HG03575 (cell line): Measurements from ENCODE around the gene PLEKHG2.
"Not testable (repeated sequence)": the region's sequence is repeated elsewhere in the genome, so short reads cannot be mapped to it uniquely, and the experiment has no call there.

Experiments
- ATAC-seq: cut with Tn5 transposase; IDR thresholded peaks from one replicate; pipeline ENCODE4 v1.9.1; 2021; ENCODE audit not compliant: unreplicated experiment, insufficient number of reproducible peaks, low FRiP score; ENCODE audit errors: extremely low read depth

The PLEKHG2 gene

DNA sequence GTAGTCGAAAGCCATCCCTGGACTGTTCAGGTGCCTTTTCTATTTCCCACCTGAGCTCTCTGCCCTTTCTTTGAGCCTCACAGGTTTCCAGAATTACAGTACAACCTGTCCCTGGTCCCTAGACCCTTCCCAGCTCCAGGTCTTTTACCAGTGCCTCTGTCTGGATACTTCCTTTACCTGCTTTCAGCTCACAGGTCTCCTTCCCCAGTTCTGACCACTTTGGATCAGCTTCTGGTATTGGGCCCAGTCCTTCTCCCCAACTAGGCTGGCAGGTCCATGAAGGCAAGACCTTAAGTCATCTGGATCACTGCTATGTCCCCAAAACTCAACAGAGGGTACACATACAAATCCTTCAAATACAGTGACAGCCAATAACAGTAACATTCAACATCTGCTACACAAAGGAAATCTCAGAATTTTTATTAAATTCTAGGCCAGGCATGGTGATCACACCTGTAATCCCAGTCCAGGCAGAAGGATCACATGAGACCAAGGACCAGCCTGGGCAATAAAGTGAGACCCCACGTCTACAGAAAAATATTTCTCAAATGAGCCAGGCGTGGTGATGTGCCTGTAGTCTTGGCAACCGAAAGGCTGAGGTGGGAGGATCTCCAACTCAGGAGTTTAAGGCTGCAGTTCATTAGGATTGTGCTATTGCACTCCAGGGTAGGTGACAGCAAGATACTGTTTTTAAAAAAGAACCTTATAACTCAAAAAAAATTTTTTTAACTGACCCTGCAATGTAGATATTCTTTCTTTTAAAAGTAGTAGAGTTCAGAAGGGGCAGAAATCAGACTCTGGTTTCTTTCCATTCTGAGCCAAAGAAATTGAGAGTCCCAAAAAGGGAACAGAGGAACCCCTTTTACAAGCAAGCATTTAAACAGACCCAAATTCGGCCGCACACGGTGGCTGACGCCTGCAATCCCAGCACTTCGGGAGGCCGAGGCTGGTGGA, 21.9 kb downstream of the PLEKHG2 start:
- no peak for ATAC-seq

DNA sequence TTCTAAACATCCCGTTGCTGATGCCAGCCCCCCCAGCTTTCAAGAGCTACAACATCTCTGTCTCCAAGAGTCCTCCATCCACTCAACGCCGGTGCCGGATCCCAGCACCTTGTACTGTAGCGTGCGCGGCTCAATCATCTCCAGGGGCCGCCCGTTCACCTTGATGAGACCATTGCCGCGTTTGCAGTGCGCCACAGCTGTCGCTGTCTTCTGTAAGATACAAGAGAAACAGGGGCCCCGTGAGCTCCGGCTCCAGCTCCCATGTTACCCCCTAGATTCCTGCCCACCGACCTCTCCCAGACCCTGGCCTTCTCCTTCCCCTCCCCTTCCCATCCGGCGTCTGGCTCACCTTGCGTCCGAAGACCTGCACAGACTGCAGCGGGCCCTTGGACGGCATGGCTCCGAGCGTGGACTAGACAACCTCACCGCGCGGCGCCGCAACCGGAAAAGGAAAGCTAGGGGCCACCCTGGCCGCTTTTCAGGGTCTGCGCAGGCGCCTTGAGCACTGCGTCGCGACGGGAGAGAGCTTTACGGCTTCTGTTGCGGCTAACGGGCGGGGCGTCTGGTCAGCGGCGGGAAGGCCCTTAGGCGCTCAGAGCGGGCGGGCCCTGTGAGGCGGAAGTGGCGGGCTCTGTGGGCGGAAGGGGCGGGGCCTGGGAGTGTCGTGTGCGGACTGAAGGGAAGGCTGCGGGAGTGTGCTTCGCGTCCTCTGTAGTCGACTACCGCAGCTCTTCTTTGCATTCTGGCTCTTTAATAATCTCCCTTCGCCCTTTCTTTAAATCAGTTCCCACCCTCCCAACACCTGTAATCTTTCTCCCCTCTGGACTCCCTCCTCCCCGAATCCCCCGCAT, 23.3 kb downstream of the PLEKHG2 start, which contains the start of gene RPS16:
Gene RPS16, minus strand, starts transcription at position 451 of the 851 bp plus-strand sequence. Its CDS starts 54 bp downstream, at position 397.
- ATAC-seq, result no peak

DNA sequence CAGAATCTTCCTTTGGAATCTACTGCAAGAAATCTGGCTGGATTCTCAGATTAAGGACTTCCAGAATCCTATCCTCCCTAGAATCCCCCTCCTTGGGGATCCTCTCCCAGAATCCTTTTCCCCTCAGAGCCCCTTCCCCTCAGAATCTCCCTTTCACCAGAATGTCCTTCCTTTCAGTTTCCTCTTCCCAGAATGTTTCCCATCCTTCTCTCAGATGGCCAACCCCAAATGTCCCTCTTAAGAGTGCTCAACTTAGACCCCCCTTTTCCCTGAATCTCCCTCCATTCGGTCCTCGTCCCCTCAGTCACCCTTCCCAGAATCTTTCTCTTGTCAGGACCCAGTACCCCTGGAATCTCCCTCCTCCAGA, 23.9 kb downstream of the PLEKHG2 start:
- ATAC-seq, result no peak

DNA sequence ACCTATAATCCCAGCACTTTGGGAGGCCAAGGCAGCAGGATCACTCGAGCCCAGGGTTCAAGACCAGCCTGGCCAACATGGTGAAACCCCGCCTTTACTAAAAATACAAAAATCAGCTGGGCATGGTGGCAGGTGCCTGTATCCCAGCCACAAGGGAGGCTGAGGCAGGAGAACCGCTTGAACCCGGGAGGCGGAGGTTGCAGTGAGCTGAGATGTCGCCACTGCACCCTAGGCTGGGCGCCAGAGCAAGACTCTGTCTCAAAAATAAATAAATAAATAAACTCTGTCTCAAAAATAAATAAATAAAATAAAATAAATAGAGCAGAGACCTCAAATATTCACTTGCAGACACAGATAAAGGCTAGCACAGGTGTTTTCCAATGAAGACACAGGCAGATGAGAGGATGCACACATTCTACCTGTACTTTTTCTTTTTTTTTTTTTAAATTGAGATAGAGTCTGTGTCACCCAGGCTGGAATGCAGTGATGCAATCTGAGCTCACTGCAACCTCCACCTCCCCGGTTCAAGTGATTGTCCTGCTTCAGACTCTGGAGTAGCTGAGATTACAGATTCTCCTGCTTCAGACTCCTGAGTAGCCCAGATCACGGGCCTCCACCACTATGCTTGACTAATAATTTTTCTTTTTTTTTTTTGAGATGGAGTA, 25.9 kb downstream of the PLEKHG2 start:
- no peak for ATAC-seq

DNA sequence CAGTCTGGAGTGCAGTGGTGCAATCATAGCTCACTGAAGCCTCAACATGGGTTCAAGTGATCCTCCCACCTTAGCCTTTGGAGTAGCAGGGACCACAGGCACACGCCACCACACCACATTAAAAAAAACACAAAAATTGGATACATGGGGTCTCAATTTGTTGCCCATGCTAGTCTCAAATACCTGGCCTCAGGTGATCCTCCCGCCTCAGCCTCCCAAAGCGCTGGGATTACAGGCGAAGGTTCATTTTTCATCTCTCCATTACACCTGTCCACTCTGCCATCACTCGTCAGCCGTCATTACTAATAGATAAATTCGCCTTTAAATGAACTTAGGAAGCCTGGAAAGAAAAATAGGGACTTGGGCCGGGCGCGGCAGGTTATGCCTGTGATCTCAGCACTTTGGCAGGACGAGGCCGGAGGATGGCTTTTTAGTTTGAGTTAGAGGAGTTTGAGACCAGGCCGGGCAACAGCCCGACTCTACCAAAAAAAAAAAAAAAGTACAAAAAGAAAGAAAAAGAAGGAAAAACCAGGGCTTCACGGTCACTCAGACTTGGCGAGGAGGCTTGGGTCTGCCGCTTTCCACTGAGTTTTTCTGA, 32.2 kb downstream of the PLEKHG2 start:
- ATAC-seq, result no peak

DNA sequence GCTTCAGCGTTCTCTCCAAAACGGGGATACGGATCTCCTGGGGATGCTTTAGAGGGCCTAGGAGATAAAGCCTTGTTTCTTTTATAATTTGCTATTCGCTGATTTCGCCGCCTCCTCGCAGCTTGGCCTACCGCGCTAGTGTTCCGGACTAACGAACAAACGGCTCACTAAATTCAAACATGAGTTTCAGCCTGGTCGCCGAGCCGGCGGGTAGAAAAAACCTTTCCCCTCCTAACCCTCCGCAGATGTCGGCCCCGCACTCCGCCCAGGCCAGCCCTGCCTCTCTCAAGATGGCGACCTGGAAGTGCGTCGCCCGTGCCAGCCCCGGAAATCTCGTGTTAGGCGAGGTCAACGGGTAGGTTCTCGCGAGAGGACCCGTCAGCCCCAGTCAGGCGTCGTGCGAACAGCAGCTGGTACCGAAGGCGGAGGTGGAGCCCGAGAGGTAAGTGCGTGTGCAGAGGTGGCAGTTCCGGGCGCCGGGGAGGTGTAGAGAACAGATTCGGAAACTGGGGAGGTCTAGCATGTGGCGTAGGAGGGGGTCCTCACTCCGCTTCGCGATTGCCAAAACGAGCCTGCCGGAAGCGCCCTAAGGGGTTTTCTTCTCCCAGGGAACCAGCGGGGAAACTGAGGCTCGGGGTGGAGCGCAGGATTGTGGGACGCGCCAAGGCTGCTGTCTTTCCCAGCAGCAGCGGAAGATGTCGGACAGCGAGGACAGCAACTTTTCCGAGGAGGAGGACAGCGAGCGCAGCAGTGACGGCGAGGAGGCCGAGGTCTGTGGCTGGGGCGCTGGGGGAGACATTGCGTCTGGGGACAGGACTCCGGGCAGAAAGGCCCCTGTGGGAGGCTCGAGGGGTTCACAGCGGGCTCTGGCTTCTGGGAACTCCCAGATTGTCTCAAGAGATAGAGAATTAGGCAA, 33.0 kb downstream of the PLEKHG2 start, which contains the start of gene SUPT5H:
Gene SUPT5H, plus strand, starts transcription at position 387 of the 916 bp plus-strand sequence. Its CDS starts 309 bp downstream, at position 696.
- peak; percentile 51 for ATAC-seq

DNA sequence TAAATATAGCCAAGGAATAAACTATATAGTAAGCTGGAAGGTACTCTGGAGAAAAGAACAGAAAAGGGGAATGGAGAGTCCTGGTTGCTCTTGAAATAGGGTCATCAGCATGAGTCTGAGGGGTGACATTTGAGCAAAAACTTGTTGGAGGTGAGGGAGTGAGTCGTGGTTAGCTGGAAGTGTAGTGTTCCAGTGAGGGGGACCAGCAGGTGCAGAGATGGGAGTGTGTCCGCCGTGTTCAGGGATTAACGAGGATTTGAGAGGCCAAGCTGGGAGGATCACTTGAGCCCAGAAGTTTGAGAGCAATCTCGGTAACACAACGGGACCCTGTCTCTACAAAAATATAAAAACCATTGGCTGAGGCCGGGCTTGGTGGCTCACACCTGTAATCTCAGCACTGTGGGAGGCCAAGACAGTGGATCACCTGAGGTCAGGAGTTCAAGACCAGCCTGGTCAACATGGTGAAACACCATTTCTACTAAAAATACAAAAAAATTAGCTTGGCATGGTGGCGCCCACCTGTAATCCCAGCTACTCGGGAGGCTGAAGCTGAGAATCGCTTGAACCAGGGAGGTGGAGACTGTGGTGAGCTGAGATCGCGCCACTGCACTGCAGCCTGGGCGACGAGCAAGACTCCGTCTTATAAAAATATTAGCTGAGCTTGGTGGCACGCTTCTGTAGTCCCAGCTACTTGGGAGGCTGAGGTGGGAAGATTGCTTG, 34.1 kb downstream of the PLEKHG2 start:
- no peak for ATAC-seq

DNA sequence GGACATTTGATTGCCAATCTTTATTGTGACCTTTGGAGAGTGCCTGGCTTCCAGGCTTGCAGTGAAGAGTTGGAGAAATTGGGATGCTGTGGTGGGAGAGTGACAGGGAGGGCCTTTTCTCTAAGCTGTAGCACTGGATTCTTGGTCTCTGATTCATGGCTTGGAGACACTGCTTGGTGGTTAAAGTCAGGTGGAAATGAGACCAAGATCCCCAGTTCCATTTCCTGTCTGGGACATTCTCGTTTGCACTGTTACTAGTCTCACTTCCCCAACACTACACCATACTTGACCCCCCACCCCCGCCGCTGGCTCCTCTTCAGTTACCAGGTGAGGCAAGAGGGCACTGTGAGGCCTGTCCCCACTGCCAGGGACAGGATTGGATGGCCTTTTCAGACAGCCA, 35.8 kb downstream of the PLEKHG2 start:
- ATAC-seq, result no peak

DNA sequence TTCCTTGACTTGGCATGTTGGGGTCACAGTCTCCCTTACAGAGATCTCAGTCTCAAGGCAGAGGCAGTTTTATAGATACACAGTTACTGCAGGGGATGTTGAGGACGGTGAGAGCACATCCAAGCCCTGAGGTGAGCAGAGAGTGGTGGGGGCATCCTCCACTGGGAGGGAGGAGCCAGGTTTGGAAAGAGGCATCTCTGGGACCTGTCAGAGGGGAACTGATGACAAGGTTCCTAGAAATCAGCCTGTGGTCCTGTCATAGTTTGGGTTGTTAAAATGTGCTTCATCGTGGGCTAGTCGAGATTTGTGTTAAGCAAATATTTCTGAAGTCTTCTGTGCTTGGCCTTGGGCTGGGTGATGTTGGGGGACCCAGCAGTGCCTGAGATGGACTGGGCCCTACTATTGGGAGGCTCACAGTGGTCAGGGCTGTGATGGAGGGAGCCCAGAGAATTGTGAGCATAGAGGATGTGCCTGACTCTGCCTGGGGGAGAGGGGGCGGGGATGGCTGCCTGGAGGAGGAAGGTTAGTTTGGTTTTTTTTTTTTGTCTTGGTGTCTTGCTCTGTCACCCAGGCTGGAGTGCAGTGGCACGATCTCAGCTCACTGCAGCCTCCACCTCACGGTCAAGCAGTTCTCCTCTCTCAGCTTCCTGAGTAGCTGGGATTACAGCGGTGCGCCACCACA, 36.8 kb downstream of the PLEKHG2 start:
- ATAC-seq, result no peak

DNA sequence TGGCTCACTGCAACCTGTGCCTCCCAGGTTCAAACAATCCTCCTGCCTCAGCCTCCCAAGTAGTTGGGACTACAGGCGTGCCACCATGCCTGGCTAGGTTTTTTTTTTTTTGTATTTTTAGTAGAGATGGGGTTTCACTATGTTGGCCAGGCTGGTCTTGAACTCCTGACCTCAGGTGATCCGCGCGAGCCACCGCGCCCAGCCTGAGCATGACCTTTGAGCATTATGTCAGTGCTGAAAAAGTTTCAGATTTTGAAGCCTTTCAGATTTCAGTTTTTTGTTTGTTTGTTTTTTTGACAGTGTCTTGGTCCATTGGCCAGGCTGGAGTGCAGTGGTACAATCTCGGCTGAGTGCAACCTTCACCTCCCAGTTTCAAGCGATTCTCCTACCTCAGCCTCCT, 38.8 kb downstream of the PLEKHG2 start:
- not testable (repeated sequence) for ATAC-seq

DNA sequence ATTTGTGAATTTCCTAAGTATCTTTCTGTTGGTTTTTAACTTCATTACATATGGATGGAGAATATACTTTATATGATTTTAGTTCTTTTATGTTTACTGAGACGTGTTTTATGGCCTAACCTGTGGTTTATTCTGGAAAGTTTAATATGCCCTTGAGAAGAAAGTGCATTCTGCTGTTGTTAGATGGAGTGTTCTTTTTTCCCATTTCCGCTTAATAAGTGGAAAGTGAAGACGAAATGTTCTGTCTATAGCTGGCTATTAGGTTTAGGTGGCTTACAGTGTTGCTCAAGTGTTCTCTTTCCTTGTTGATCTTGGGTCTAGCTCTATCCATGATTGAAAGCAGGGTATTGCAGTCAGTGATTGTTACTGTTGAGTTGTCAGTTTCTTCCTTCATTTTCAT, 50.9 kb downstream of the PLEKHG2 start:
- no peak for ATAC-seq

DNA sequence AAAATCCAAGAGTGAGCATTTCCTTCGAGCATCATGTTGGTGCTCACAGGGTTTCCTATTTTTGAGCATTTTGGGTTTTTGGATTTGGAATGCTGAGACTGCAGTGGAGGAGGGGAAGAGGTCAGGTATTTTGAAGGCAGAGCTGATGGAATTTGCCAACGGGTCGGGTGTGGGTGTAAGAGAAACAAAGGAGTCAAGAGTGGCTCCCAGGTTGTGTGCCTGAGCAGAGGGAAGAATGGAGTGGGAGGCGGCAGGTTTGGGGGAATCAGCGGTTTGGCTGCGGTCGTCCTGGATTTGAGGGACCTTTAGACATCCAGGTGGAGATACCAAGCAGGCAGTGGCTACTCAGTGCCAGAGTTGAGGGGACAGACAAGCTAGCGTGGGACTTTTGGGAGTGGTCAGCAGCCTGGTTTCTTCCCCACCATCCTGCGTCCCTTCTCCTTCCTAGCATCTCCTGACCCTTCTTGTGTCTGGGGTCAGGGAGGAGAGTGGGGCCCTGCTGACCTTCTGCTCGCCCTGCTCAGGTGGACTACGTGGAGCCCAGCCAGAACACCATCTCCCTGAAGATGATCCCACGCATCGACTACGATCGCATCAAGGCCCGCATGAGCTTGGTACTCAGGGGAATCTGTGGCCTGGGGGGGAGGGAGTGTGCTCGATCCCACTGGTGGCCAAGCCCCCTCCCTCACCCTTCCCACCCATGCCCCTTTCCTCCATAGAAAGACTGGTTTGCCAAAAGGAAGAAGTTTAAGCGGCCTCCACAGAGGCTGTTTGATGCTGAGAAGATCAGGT, 53.7 kb downstream of the PLEKHG2 start:
- ATAC-seq, result no peak

DNA sequence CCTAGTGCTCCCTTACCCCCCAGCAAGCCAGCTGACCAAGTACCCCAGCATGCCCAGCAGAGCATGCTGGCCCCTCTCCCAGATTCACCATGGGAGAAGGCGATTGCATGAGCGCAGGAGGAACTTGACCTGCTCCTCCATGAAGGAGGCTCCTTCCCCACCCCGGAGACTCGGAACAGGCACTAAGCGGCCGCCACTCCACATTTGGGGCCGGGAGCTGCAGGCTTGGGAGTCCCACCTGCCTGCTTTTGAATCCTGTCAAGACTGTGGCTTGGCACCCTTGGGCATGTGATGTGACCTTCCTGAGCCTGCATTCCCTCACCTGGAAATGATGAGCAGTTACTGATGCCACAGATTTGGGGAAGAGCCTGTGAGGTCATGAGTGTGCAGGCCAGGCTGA, 55.5 kb downstream of the PLEKHG2 start:
- no peak for ATAC-seq

DNA sequence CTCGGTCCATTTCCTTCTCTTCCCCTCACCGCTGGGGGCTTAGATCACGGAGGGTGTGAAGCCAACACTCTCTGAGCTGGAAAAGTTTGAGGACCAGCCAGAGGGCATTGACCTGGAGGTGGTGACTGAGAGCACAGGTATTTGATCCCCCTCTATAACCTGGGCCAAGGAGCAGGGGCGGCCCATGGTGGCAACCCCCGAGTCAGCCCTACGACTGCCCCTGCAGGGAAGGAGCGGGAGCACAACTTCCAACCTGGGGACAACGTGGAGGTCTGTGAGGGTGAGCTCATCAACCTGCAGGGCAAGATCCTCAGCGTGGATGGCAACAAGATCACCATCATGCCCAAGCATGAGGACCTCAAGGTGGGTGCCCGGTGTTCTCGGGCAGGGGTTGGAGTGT, 56.6 kb downstream of the PLEKHG2 start:
- ATAC-seq, result no peak

DNA sequence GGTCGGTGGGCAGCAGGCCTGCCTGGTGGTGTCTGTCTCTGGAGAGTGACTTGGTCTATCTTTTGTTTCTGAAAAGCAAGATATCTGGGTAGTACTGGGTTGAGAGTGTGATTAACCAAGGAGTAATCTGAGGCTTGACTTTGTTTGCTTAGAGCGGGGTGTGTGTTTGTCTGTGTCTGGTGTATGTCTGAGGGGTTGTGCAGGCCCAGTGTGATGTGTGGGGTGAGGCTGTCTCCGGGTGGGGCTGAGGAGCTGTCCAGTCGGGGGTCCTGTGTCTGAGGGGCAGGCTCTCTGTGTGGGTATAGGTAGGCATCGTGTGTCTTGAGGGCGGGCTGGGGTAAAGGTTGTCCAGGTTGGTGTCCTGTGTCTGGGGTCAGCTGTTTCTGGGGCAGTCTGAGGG, 57.1 kb downstream of the PLEKHG2 start:
- no peak for ATAC-seq

DNA sequence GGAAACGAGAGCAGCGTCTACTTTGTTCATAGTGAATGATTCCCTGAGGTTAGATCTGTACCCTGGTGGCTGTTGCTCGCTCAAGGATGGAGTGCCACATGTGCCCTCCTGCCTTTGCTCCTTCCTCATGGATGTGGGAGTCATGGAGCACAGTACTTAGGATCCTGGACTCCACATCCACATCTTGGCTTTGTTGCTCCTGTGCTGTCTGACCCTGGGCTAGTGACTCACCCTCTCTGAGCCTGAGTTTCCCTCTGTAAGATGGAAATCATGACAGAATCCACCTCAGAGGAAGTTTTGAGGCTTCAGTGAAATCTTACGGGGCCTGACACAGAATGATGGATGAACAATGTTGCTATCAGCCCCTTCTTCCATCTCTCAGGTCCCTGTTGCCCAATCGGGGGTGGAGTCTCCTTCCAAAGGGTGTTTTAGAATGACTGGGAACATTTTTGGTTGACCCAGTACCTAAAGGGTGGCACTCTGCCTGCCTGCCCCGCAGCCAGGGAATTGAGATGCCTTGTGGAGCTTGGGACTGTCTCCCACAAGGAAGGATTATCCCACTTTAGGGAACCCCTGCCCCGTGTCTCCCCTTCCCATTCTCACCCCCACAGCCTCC, 58.4 kb downstream of the PLEKHG2 start:
- ATAC-seq, result no peak
